Adrenal gland (tissue), 5 donors: ENCODE results near the gene LKAAEAR1.

ENCODE experiments used
- CTCF ChIP-seq, 6 experiments: fragments of 450-650 bp in 4 of 6; fragments of 200-600 bp in 2 of 6; sonication (generic) in 1 of 6; IDR thresholded peaks; 1 replicate in 5 of 6; 2 replicates in 1 of 6; pipeline versions ENCODE4 v1.5.1 to v1.8.0; 2016 to 2021; ENCODE audit warnings: antibody characterized with exemption in 6 of 6, mild to moderate bottlenecking in 2 of 6, moderate library complexity in 1 of 6
- POLR2A ChIP-seq, 2 donors: fragments of 450-650 bp; IDR thresholded peaks; one replicate each; pipeline ENCODE4 v1.6.1; 2017; ENCODE audit warnings: antibody characterized with exemption in 2 of 2, mild to moderate bottlenecking in 2 of 2, moderate library complexity in 1 of 2
- donor health status: DM: no; HTN: no; CAD: no.

- TF ChIP-seq CTCF (IDR thresholded peaks at IDR 0.05) (no peak), POLR2A (IDR thresholded peaks at IDR 0.05) (no peak)
These were observed 14.3 kb upstream of the LKAAEAR1 start for GRCh38 chr20:64098471-64099013.
